Mucosa of descending colon (tissue), 3 donors: ENCODE measurements around the gene PGD. TPM values are rescaled to one million over a fixed set of nuclear protein-coding genes. Genes with fewer than 3 reads are reported as not detected.
"Not testable (repeated sequence)": the region's sequence is repeated elsewhere in the genome, so short reads cannot be mapped to it uniquely, and the experiment has no call there.

Source experiments
- ATAC-seq: fragments of 200-7000 bp; cut with Tn5 transposase; one replicate; pipeline ENCODE4 v1.9.1; 2020; ENCODE audit warnings: mild to moderate bottlenecking, moderate library complexity
- DNase-seq, 3 donors: peaks; one replicate each; pipeline ENCODE4 v3.0.0-alpha.2; 2020
- H3K36me3 ChIP-seq: fragments of 200-600 bp; one replicate; pipeline ENCODE4 v1.8.0; 2021; ENCODE audit warnings: low read depth, mild to moderate bottlenecking
- H3K4me1 ChIP-seq: fragments of 200-600 bp; one replicate; pipeline ENCODE4 v1.8.0; 2021; ENCODE audit warnings: low read depth, mild to moderate bottlenecking
- H3K4me3 ChIP-seq: fragments of 200-600 bp; one replicate; pipeline ENCODE4 v1.8.0; 2021; ENCODE audit warnings: mild to moderate bottlenecking
- H3K9me3 ChIP-seq: fragments of 200-600 bp; one replicate; pipeline ENCODE4 v1.8.0; 2021; ENCODE audit warnings: mild to moderate bottlenecking
- intact Hi-C, 2 donors: fragments of 100-400 bp; cut with DNase I in 1 of 2; cut with micrococcal nuclease in 1 of 2; formaldehyde crosslinking; loops; one replicate each; pipeline versions ENCODE4 v1.11.0 to v1.11.1; 2022; cut with DNase I, micrococcal nuclease
- total RNA-seq, 3 donors: library from RNA; stranded (reverse); fragmentation: NEBNext Ultra II Directional in 2 of 3; extraction: Animal tissue kit (Norgen Biotek cat#: 25700) in 2 of 3; gene quantifications; one replicate each; pipeline versions ENCODE4 v1.2.1 to v1.2.4, GENCODE V29; 2021 to 2023
- TF ChIP-seq, protein P1 (sequence below): fragments of 200-600 bp; IDR thresholded peaks from one replicate; pipeline ENCODE4 v1.8.0; 2022; ENCODE audit warnings: antibody characterized with exemption, mild to moderate bottlenecking
- donor health status: DM: no; HTN: no; CAD: no; lungs with moderate emphysema.
- donor health status: DM: no; HTN: no; CAD: no.
- donor health status: DM: no; HTN: yes; CAD: no.

PGD gene
- total RNA-seq, 3 donors from 2014 or later, result 48.6 to 96.4 (median 61.3) TPM

DNA sequence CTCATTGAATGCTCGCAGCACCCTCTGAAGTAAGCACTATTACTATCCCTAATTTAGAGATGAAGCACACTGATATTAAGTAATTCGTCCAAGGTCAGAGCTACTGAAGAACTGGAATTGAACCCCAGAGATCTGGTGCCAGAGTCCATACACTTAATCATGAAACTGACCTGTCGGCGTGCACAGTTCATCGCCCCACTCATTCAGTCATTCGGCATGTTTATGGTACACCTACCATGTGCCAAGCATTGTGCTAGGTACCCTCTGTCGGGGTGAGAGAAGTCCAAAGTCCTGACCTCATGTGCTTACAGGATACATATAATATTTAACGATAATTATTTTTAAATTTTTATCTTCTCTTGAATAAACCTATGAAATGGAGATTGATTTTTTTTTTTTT lies 25.8 kb downstream of the PGD start:
- DNase-seq (no peak), ATAC-seq (no peak)
- Histone ChIP-seq H3K4me3 (no peak overlapping the region), H3K36me3 (no peaks in the 10 kb centered on the region), H3K9me3 (no peaks in the 10 kb centered on the region), H3K4me1 (peaks cover 3% of the 10 kb centered on the region)
- TF ChIP-seq, protein P1, sequence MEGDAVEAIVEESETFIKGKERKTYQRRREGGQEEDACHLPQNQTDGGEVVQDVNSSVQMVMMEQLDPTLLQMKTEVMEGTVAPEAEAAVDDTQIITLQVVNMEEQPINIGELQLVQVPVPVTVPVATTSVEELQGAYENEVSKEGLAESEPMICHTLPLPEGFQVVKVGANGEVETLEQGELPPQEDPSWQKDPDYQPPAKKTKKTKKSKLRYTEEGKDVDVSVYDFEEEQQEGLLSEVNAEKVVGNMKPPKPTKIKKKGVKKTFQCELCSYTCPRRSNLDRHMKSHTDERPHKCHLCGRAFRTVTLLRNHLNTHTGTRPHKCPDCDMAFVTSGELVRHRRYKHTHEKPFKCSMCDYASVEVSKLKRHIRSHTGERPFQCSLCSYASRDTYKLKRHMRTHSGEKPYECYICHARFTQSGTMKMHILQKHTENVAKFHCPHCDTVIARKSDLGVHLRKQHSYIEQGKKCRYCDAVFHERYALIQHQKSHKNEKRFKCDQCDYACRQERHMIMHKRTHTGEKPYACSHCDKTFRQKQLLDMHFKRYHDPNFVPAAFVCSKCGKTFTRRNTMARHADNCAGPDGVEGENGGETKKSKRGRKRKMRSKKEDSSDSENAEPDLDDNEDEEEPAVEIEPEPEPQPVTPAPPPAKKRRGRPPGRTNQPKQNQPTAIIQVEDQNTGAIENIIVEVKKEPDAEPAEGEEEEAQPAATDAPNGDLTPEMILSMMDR, result no peak
- intact Hi-C loops, result loop anchor here in 1 of 2 donors (10.0 kb wide), 1 partner anchor 50 kb away; no protein-coding TSS in a partner anchor

DNA sequence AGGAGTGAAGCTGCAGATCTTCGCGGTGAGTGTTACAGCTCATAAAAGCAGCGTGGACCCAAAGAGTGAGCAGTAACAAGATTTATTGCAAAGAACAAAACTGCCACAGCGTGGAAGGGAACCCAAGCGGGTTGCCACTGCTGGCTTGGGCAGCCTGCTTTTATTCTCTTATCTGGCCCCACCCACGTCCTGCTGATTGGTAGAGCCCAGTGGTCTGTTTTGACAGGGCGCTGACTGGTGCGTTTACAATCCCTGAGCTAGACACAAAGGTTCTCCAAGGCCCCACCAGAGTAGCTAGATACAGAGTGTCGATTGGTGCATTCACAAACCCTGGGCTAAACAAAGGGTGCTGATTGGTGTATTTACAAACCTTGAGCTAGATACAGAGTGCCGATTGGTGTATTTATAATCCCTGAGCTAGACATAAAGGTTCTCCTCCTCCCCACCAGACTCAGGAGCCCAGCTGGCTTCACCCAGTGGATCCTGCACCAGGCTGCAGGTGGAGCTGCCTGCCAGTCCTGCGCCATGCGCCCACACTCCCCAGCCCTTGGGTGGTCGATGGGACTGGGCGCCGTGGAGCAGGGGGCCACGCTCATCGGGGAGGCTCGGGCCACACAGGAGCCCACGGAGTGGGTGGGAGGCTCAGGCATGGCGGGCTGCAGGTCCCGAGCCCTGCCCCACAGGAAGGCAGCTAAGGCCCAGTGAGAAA lies 27.1 kb downstream of the PGD start:
- DNase-seq, H3K4me1 ChIP-seq, H3K9me3 ChIP-seq, H3K36me3 ChIP-seq, H3K4me3 ChIP-seq, ATAC-seq: not testable (repeated sequence)
- intact Hi-C loops, result loop anchor here in 1 of 2 donors (10.0 kb wide), 1 partner anchor 51 kb away; no protein-coding TSS in a partner anchor

DNA sequence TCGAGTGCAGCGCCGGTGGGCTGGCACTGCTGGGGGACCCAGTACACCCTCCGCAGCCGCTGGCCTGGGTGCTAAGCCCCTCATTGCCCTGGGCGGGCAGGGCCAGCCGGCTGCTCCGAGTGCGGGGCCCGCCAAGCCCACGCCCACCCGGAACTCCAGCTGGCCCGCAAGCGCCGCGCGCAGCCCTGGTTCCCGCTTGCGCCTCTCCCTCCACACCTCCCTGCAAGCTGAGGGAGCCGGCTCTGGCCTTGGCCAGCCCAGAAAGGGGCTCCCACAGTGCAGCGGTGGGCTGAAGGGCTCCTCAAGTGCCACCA lies 27.6 kb downstream of the PGD start:
- H3K4me3 ChIP-seq, H3K36me3 ChIP-seq, ATAC-seq, DNase-seq, H3K9me3 ChIP-seq, H3K4me1 ChIP-seq: not testable (repeated sequence)
- intact Hi-C loops, result loop anchor here in 1 of 2 donors (10.0 kb wide), 1 partner anchor 52 kb away; no protein-coding TSS in a partner anchor

DNA sequence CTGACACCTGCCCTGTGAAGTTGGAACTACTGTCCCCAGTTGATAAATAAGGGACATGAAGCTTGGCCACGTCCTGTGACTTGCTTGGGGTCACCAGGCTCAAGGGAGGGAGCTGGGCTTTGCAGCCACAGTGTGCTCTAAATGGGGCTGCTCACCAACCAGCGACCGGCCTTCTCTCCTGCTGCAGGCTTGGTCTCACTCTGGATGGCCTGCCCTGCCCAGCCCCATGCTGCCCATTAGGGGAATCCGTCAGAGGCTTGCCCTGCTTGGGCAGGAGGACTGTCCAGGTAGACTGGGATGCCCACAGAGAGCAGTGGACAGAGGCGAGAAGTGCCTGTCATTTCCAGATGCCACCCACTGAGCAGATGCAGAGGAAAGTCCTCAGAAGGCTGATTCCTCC lies 30.1 kb downstream of the PGD start:
- intact Hi-C loops, result loop anchor here (2.0 to 10.0 kb wide), 2 partner anchors 52 to 54 kb away; no protein-coding TSS in a partner anchor
- Histone ChIP-seq H3K36me3 (no peaks in the 10 kb centered on the region), H3K4me3 (no peak overlapping the region), H3K4me1 (peaks cover 10% of the 10 kb centered on the region), H3K9me3 (no peaks in the 10 kb centered on the region)
- DNase-seq, result no peak
- ATAC-seq, result no peak
- TF ChIP-seq, protein P1, result no peak

DNA sequence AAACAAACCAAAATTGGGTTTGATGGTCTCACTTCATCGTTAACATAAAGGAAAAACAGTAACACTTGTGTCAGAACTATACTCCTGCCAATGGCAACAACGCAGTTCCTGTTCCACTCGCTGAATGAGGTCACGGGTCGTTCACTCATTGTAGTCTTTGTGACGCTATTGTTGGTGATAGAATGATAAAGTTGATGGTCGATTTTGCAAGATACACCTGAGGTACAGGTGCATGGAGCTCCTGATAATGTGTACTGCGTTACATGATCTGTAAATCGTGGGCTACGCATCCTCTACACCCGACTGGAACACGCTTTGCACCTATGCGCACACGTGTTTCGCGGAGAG lies 31.0 kb downstream of the PGD start:
- Histone ChIP-seq H3K36me3 (no peaks in the 10 kb centered on the region), H3K4me1 (peaks cover 10% of the 10 kb centered on the region), H3K9me3 (no peaks in the 10 kb centered on the region), H3K4me3 (no peak overlapping the region)
- peak in 1 of 3 donors; percentile 34 for DNase-seq
- ATAC-seq, result peak; percentile 15
- intact Hi-C loops, result loop anchor here (2.0 to 10.0 kb wide), 3 partner anchors 53 to 65 kb away; no protein-coding TSS in a partner anchor
- TF ChIP-seq, protein P1, result no peak

DNA sequence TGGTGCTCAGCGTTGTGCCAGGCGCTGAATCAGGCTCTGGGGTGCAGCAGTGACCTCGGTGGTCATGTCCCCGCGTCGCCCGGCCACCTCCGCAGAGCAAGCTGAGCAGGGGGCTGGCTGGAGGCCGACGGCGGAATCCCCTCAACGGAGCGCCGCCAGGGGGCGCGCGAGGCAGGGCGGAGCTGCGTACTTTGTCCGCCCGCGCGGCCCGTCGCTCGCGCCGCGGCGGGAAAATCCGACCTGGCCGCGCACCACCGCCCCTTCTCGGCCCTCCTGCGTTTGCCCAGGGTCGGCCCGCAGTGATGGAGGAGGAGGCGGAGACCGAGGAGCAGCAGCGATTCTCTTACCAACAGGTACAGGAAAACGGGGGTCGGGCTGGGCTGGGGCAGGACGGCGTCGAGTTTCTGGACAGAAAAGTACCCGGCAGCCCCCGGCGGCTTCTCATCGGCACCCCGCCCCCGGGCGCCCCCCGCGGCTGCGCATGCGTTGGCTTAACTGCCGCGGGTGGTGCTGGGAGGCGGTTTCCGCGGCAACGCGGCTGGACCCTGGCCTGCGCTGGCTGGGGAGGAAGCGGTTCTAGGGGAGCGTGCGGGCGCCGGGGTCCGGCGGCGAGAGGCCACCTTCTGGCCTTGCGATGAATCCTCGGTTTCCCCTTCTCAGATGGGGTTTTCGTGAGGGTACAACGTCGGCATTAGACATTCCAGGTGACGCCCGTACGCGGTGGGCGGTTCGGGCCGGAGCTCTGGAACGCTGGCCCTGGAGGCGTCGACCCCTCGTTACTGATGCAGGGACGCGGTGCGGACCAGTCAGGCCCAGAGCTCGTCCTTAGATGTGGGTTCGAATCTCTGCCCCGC lies 31.6 kb downstream of the PGD start, which contains the start of gene CENPS:
TSS of gene CENPS (plus strand) at position 218 of the 854 bp plus-strand sequence. CDS start at position 303, 85 bp downstream.
- TF ChIP-seq, protein P1, result peak; percentile 96
- ATAC-seq (peak; percentile 95), DNase-seq (peak; percentile 91 to 96 (median 92))
- intact Hi-C loops, result loop anchor here in 1 of 2 donors (10.0 kb wide), 1 partner anchor 64 kb away; no protein-coding TSS in a partner anchor
- no peaks in the 10 kb centered on the region for H3K36me3 ChIP-seq
- no peaks in the 10 kb centered on the region for H3K9me3 ChIP-seq
- peaks cover 10% of the 10 kb centered on the region for H3K4me1 ChIP-seq
- H3K4me3 ChIP-seq, result peak within 1 kb of the TSS; percentile 63
